Colonic mucosa (tissue), 4 donors: ENCODE data around the gene FNIP2. TPM values are rescaled to one million over a fixed set of nuclear protein-coding genes. Genes with fewer than 3 reads are reported as not detected.
"Not testable (repeated sequence)": the region's sequence is repeated elsewhere in the genome, so short reads cannot be mapped to it uniquely, and the experiment has no call there.

Experiments used
- DNase-seq: peaks from one replicate; pipeline ENCODE4 v3.0.0-alpha.2; 2020
- H3K27ac ChIP-seq: fragments of 200-600 bp; one replicate; pipeline ENCODE4 v1.8.0; 2021
- H3K27me3 ChIP-seq: fragments of 200-600 bp; one replicate; pipeline ENCODE4 v1.8.0; 2021
- H3K36me3 ChIP-seq: fragments of 200-600 bp; one replicate; pipeline ENCODE4 v1.8.0; 2021
- H3K4me1 ChIP-seq: fragments of 200-600 bp; one replicate; pipeline ENCODE4 v1.8.0; 2021; ENCODE audit warnings: mild to moderate bottlenecking
- H3K4me3 ChIP-seq: fragments of 200-600 bp; one replicate; pipeline ENCODE4 v1.8.0; 2021
- H3K9ac ChIP-seq, 2 donors: one replicate each; pipeline ENCODE4 v1.7.0; 2013; ENCODE audit warnings: control low read depth in 2 of 2, low read depth in 2 of 2, low read length in 2 of 2
- H3K9me3 ChIP-seq: fragments of 200-600 bp; one replicate; pipeline ENCODE4 v1.8.0; 2021
- intact Hi-C: fragments of 100-400 bp; cut with DNase I; formaldehyde crosslinking; loops from one replicate; pipeline ENCODE4 v1.14.1; 2022
- total RNA-seq, 2 donors: library from RNA; stranded (reverse); fragmentation: NEBNext Ultra II Directional in 1 of 2; extraction: Animal tissue kit (Norgen Biotek cat#: 25700) in 1 of 2; gene quantifications; one replicate each; pipeline ENCODE4 v1.2.1, GENCODE V29; 2021
- TF ChIP-seq, protein P1 (sequence below): fragments of 200-600 bp; IDR thresholded peaks from one replicate; pipeline ENCODE4 v1.8.0; 2022; ENCODE audit warnings: antibody characterized with exemption, mild to moderate bottlenecking
- donor health status: healthy.
- donor health status: DM: no; HTN: no; CAD: no.
- donor health status: DM: no; HTN: no; CAD: no.

Gene FNIP2
- total RNA-seq, 2 donors from 2014 or later: 56.2 to 89.6 TPM

DNA sequence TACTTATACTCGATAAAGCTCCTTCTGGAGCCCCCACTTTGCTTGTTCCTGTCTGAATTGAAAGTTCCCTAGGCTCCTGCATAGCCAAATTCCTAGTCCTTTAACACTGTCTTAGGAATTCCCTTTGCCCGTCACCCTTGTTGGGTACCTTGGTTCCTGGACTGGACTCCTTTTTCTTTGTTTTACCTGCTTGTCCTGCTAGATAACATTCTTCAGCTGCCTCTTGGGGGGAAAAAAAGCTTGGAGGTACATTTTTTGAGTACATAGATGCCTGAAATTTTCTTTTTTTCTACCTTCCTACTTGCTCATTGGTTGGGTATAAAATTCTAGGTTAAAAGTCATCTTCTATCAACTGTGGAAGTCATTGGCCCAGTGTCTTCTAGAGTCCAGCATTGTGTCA is 179.2 kb downstream of the FNIP2 start:
- TF ChIP-seq, protein P1, sequence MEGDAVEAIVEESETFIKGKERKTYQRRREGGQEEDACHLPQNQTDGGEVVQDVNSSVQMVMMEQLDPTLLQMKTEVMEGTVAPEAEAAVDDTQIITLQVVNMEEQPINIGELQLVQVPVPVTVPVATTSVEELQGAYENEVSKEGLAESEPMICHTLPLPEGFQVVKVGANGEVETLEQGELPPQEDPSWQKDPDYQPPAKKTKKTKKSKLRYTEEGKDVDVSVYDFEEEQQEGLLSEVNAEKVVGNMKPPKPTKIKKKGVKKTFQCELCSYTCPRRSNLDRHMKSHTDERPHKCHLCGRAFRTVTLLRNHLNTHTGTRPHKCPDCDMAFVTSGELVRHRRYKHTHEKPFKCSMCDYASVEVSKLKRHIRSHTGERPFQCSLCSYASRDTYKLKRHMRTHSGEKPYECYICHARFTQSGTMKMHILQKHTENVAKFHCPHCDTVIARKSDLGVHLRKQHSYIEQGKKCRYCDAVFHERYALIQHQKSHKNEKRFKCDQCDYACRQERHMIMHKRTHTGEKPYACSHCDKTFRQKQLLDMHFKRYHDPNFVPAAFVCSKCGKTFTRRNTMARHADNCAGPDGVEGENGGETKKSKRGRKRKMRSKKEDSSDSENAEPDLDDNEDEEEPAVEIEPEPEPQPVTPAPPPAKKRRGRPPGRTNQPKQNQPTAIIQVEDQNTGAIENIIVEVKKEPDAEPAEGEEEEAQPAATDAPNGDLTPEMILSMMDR: no peak
- no peaks in the 10 kb centered on the region for H3K9me3 ChIP-seq
- H3K4me1 ChIP-seq: no peaks in the 10 kb centered on the region
- no peak overlapping the region for H3K27ac ChIP-seq
- H3K4me3 ChIP-seq: no peak overlapping the region
- intact Hi-C loops: no loop called here
- H3K9ac ChIP-seq: no peak overlapping the region
- no peak for DNase-seq
- H3K36me3 ChIP-seq: no peaks in the 10 kb centered on the region
- H3K27me3 ChIP-seq: no peaks in the 10 kb centered on the region

DNA sequence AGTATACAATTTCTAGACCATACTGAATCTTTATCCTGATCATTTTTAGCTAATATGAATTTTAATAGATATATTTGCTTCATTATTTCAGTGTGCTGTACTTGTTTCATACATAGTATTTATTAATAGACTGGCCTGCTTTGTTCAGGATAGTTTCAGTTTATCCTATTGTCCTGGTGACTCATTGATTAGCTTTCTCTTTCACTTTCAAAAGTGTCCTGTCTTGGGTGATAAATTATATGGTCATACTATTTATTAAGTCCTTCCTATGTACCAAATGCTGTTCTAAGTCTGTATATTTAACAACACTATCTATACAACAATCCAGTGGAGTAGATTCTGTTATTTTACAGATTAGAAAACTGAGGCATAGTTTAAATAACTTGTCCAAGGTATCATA is 180.3 kb downstream of the FNIP2 start:
- no peaks in the 10 kb centered on the region for H3K27me3 ChIP-seq
- TF ChIP-seq, protein P1: no peak
- intact Hi-C loops: no loop called here
- no peaks in the 10 kb centered on the region for H3K9me3 ChIP-seq
- no peak overlapping the region for H3K27ac ChIP-seq
- H3K4me1 ChIP-seq: no peaks in the 10 kb centered on the region
- no peaks in the 10 kb centered on the region for H3K36me3 ChIP-seq
- DNase-seq: no peak
- no peak overlapping the region for H3K9ac ChIP-seq
- H3K4me3 ChIP-seq: no peak overlapping the region

DNA sequence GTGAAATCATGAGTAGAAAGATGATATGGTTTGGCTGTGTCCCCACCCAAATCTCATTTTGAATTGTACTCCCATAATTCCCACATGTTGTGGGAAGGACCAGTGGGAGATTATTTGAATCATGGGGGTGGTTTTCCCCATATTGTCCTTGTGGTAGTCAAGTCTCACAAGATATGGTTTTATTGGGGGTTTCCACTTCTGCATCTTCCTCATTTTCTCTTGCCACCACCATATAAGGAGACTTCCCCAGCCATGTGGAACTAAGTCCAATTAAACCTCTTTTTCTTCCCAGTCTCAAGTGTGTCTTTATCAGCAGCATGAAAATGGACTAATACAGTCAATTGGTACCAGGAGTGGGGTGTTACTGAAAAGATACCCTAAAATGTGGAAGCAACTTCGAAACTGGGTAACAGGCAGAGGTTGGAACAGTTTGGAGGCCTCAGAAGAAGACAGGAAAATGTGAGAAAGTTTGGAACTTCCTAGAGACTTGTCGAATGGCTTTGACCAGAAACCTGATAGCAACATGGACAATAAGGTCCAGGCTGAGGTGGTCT is 183.5 kb downstream of the FNIP2 start:
- intact Hi-C loops, H3K27me3 ChIP-seq, H3K27ac ChIP-seq, H3K4me3 ChIP-seq, H3K9ac ChIP-seq, H3K4me1 ChIP-seq, H3K9me3 ChIP-seq, H3K36me3 ChIP-seq, DNase-seq: not testable (repeated sequence)

DNA sequence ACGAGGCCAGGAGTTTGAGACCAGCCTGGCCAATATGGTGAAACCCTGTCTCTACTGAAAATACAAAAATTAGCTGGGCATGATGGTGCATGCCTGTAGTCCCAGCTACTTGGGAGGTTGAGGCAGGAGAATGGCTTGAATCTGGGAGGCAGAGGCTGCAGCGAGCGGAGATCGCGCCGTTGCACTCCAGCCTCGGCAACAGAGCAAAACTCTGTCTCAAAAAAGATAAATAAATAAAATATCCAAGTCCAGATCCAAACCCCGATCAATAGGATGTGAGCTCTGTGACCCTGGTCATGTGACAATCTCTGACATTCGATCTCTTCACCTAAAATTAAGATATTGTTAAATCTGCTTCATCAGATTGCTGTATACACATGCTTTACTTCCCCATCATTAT is 187.5 kb downstream of the FNIP2 start:
- DNase-seq, H3K4me1 ChIP-seq, H3K4me3 ChIP-seq, H3K36me3 ChIP-seq, H3K9ac ChIP-seq, H3K27ac ChIP-seq, H3K27me3 ChIP-seq, H3K9me3 ChIP-seq, intact Hi-C loops: not testable (repeated sequence)

DNA sequence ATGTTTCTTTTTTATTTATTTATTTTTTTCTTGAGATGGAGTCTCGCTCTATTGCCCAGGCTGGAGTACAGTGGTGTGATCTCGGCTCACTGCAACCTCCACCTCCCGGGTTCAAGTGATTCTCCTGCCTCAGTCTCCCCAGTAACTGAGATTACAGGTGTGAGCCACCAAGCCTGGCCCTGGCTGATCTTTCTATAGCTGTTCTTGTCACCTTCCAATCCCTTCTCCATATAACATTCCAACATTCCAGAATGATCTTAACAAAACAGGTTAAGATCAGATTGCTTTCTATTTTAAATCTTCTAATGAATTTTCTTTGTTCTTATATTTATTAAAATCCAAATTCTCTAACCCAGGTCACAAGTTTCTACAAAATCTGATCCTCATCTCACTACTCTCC is 188.1 kb downstream of the FNIP2 start:
- H3K9me3 ChIP-seq, H3K4me1 ChIP-seq, H3K9ac ChIP-seq, H3K27ac ChIP-seq, H3K36me3 ChIP-seq, intact Hi-C loops, H3K4me3 ChIP-seq, DNase-seq, H3K27me3 ChIP-seq: not testable (repeated sequence)

Other genes with a start within 250 kb of the FNIP2 start
- under 1 TPM; 0.24 to 0.37 TPM for gene RXFP1, start 247.1 kb upstream of the FNIP2 start, total RNA-seq
- gene C4orf46, start 97.1 kb upstream of the FNIP2 start, total RNA-seq: 1 to 10 TPM; 3.7 to 7.4 TPM
- gene ETFDH, start 96.7 kb upstream of the FNIP2 start, total RNA-seq: 10 to 100 TPM; 63.7 to 72.9 TPM
- gene PPID, start 45.6 kb upstream of the FNIP2 start, total RNA-seq: 10 to 100 TPM; 20.3 to 48.5 TPM